Esophagus squamous epithelium (tissue), 5 donors: ENCODE results near the gene TCIRG1. TPM values are rescaled to one million over a fixed set of nuclear protein-coding genes. Genes with fewer than 3 reads are reported as not detected.

Source experiments
- DNase-seq: peaks from one replicate; lab custom pipeline; 2025; lab: John Stamatoyannopoulos, UW
- H3K27ac ChIP-seq, 4 donors: fragments of 200-600 bp; sonication (generic); one replicate each; pipeline ENCODE4 v1.5.1; 2016 to 2019; ENCODE audit warnings: mild to moderate bottlenecking in 1 of 4
- H3K27me3 ChIP-seq, 4 donors: fragments of 200-600 bp; sonication (generic); 1 replicate in 3 of 4; 2 replicates in 1 of 4; pipeline versions ENCODE4 v1.5.1 to v1.6.0; 2017 to 2021; ENCODE audit warnings: antibody characterized with exemption in 1 of 4
- H3K36me3 ChIP-seq, 3 donors: fragments of 200-600 bp; sonication (generic); one replicate each; pipeline ENCODE4 v1.5.1; 2016 to 2019
- H3K4me1 ChIP-seq, 3 donors: fragments of 200-600 bp; sonication (generic); one replicate each; pipeline ENCODE4 v1.5.1; 2017 to 2019
- H3K4me3 ChIP-seq, 4 donors: fragments of 200-600 bp; sonication (generic); 1 replicate in 3 of 4; 2 replicates in 1 of 4; pipeline ENCODE4 v1.5.1; 2016 to 2019; ENCODE audit warnings: mild to moderate bottlenecking in 2 of 4, moderate library complexity in 1 of 4
- H3K9me3 ChIP-seq, 3 donors: fragments of 200-600 bp; sonication (generic); one replicate each; pipeline ENCODE4 v1.5.1; 2016 to 2019
- POLR2A ChIP-seq, 4 donors: fragments of 450-650 bp; IDR thresholded peaks; one replicate each; pipeline ENCODE4 v1.6.1; 2017; ENCODE audit warnings: antibody characterized with exemption in 4 of 4, mild to moderate bottlenecking in 4 of 4, moderate library complexity in 3 of 4
- WGBS, 2 donors: methylation state at CpG; one replicate each; pipeline ENCODE4 v1.1.5; 2018; 5-methylcytosine and 5-hydroxymethylcytosine counted together
- intact Hi-C: fragments of 100-400 bp; cut with DNase I; formaldehyde crosslinking; loops from one replicate; pipeline ENCODE4 v1.15.0; 2022
- total RNA-seq, 4 donors: library from RNA; depleted of rRNA; stranded (reverse); fragments of >200 nt; gene quantifications; one replicate each; pipeline ENCODE4 v1.1.0, GENCODE V29; 2016
- TF ChIP-seq, protein P1 (sequence below), 6 experiments: fragments of 450-650 bp in 4 of 6; fragments of 200-600 bp in 2 of 6; sonication (generic) in 2 of 6; IDR thresholded peaks; one replicate each; pipeline ENCODE4 v1.5.1; 2016 to 2019; ENCODE audit warnings: antibody characterized with exemption in 6 of 6, mild to moderate bottlenecking in 4 of 6, moderate library complexity in 4 of 6
- donor health status: DM: yes; HTN: yes; CAD: no.

TCIRG1 gene
- total RNA-seq, 4 donors from 2014 or later, result 46.6 to 70.5 (median 63.5) TPM

DNA sequence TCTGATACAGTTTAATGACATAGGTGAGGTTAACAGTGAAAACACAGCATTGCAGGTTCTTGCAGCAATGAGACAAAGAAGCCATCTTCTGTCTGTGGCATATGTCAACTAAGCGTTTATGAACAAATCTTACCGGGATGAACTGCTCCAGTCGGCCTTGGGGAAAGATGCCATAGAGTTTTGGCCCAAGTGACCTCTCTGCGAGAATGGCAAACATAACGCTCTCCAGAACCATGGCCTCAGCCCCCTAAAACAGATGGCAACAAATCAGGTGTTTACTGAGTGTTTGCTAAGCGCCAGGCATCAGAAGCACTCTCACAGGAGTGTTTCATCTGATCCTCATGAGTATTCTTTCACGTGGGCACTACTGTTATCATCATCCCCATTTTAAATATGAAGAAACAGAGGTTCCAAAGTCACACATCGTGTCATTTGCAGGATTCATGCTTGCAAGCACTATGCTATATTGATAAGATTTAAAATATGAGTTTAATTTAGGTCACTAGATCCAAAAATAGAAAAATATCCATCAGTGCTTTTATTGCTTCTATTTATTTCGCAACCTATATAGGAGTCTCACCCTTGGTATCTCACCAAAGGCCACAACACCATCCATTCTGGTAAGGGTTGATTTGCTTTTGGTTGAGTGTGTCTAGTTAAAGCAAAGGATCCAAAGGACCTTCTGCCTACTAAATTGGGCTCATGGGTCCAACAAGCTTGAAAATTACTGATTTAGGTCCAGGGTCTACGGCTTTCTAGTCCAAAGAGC, 35.9 kb downstream of the TCIRG1 start:
- Histone ChIP-seq H3K9me3 (no peaks in the 10 kb centered on the region), H3K27me3 (no peaks in the 10 kb centered on the region), H3K4me3 (no peak overlapping the region), H3K36me3 (peaks cover 0 to 42% (median 0%) of the 10 kb centered on the region in 3 donors), H3K27ac (no peak overlapping the region), H3K4me1 (peaks cover 0 to 12% (median 0%) of the 10 kb centered on the region in 3 donors)
- TF ChIP-seq, protein P1, sequence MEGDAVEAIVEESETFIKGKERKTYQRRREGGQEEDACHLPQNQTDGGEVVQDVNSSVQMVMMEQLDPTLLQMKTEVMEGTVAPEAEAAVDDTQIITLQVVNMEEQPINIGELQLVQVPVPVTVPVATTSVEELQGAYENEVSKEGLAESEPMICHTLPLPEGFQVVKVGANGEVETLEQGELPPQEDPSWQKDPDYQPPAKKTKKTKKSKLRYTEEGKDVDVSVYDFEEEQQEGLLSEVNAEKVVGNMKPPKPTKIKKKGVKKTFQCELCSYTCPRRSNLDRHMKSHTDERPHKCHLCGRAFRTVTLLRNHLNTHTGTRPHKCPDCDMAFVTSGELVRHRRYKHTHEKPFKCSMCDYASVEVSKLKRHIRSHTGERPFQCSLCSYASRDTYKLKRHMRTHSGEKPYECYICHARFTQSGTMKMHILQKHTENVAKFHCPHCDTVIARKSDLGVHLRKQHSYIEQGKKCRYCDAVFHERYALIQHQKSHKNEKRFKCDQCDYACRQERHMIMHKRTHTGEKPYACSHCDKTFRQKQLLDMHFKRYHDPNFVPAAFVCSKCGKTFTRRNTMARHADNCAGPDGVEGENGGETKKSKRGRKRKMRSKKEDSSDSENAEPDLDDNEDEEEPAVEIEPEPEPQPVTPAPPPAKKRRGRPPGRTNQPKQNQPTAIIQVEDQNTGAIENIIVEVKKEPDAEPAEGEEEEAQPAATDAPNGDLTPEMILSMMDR (IDR thresholded peaks at IDR 0.05), result no peak
- TF ChIP-seq POLR2A (IDR thresholded peaks at IDR 0.05), result no peak
- intact Hi-C loops, result no loop called here
- DNase-seq, result no peak
- 84 to 92% methylated on average over 10 of the region's 10 CpGs for WGBS, 2 donors

DNA sequence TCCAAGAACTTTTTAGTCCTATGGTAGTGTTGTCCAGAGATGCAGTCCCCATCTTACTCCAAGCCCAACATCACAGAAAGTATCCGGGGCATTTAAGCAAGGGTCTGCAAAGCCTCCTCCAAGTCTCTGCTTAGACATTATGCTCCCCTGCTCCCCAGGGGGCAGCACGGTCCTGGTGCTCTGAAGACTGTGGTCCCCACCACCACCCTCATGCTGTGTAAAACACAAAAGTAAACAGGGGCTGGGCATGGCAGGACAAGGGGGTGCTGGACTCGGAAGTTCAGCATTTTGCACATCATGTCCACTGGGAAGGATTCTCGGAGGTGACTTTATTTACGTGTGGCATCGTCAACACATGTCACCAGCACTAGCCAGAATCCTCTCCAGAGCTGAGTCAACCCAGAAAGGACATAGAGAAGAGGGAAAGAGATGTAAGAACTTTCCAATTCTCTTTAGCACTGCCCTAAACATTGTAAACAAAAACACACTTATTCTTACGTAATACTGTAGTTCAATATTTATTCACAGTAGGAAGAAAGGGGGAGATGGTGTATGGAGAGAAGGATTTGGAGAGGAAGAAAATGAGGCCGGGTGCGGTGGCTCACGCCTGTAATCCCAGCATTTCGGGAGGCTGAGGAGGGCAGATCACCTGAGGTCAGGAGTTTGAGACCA, 37.7 kb downstream of the TCIRG1 start:
- Histone ChIP-seq H3K9me3 (no peaks in the 10 kb centered on the region), H3K4me1 (peaks cover 0 to 14% (median 0%) of the 10 kb centered on the region in 3 donors), H3K27me3 (no peaks in the 10 kb centered on the region), H3K36me3 (peaks cover 0 to 36% (median 0%) of the 10 kb centered on the region in 3 donors), H3K27ac (no peak overlapping the region), H3K4me3 (no peak overlapping the region)
- 87 to 90% methylated on average over 10 to 11 of the region's 11 CpGs for WGBS, 2 donors
- TF ChIP-seq POLR2A (IDR thresholded peaks at IDR 0.05), result no peak
- TF ChIP-seq, protein P1 (IDR thresholded peaks at IDR 0.05), result no peak
- DNase-seq, result no peak
- intact Hi-C loops, result no loop called here

DNA sequence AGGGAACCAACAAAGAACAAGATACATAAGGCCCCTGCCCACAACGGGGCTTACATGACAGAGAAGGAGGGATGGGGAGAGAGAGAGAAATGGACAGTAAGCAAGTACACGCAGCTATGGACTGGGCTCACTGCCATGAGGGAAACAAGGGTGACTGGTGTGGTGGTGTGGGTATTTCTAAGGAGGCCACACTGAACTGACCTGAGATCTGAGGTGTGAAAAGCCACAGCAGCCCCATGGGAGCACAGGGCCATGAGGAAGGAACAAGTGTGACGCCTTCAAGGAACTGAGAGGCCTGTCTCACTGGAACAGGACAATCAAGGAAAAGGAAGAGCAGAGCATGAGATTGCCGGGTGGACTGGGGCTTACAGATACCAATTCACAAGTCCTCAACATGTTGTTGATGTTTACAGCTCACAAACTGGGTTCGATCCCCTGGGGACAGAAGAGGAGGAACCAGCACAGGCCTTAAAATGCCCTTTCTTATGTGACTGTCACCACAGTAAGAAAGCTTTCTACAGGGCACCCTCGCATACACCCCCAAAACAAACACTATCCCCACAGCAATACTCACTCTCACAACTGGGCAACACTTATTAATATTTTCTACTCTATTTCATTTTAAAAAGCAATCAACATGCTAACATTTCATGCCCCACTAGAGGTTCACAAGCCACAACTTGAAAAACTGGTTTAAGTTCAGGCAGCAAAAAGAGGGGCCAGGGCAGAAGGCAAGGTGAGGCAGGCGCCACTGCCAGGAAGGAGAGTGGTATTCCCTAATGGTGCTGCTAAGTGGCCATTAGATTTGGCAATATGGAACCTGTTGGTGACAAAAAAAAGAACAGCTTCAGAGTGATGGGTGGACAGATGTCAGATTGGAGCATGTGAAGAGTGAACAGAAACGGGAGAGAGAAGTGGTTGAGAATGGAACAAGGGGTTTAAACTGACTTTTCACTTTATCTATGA, 39.1 kb downstream of the TCIRG1 start:
- Histone ChIP-seq H3K27me3 (no peaks in the 10 kb centered on the region), H3K4me1 (peaks cover 0 to 23% (median 0%) of the 10 kb centered on the region in 3 donors), H3K27ac (no peak overlapping the region), H3K36me3 (peaks cover 0 to 25% (median 0%) of the 10 kb centered on the region in 3 donors), H3K4me3 (no peak overlapping the region), H3K9me3 (no peaks in the 10 kb centered on the region)
- DNase-seq, result no peak
- 59 to 62% methylated on average over 7 to 8 of the region's 8 CpGs for WGBS, 2 donors
- TF ChIP-seq POLR2A (IDR thresholded peaks at IDR 0.05), result no peak
- TF ChIP-seq, protein P1 (IDR thresholded peaks at IDR 0.05), result no peak
- intact Hi-C loops, result no loop called here

DNA sequence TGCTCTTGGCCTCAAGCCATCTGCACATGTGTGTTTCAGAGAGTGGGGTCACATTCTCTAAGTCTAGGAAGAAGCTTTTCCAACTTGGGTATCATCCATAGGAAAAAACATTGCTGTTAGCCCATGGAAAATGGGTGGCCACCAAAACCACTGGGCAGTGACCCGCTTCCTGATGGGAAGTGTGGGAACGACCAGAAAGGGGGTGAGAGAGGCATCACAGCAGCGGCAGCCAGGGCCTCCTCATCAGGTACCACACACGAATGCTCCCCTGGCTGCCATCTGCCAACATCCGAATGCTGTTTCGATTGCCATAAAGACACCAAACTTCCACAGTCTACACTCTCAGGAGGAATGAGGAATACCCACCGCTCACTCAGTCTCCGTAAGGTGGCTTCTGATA, 42.0 kb downstream of the TCIRG1 start:
- H3K27me3 ChIP-seq, result no peaks in the 10 kb centered on the region
- H3K36me3 ChIP-seq, result peaks cover 0 to 10% (median 0%) of the 10 kb centered on the region in 3 donors
- no peaks in the 10 kb centered on the region for H3K9me3 ChIP-seq
- WGBS, 2 donors, result 93 to 100% methylated on average over 7 to 8 of the region's 8 CpGs
- H3K27ac ChIP-seq, result no peak overlapping the region
- TF ChIP-seq POLR2A (IDR thresholded peaks at IDR 0.05), result no peak
- TF ChIP-seq, protein P1 (IDR thresholded peaks at IDR 0.05), result no peak
- DNase-seq, result no peak
- intact Hi-C loops, result no loop called here
- peaks cover 0 to 23% (median 0%) of the 10 kb centered on the region in 3 donors for H3K4me1 ChIP-seq
- no peak overlapping the region for H3K4me3 ChIP-seq
